ENCODE measurements around the gene DEDD. TPM values are rescaled to one million over a fixed set of nuclear protein-coding genes. Genes with fewer than 3 reads are reported as not detected.

DEDD gene
- polyA plus RNA-seq, 1 experiment: 34.9 TPM

DNA sequence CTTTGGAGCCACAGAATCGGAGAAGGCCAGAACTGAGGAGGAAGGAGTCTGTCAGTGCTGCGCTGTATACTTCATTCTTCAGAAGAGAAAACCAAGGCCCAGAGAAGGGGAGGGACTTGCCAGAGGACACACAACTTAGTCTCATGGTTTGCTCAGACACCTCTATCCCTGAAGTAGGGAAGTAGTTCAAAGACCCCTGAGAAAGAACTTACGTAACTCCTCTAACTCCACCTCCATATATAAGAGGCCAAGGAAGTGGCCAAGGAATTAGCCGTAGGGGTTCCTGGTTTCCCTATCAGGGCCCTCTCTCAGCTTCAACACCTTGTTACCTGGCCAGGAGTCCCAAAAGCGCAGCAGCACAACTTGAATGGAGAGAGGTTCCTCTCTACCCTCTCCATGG, 42.5 kb downstream of the DEDD start:
- no peak for DNase-seq (ENCODE audit: low read depth, low spot score)
- H3K27ac ChIP-seq (ENCODE audit: low read depth, low read length): no peak overlapping the region
- H3K4me3 ChIP-seq (ENCODE audit: low read depth, low read length): no peak overlapping the region
- ChIA-PET POLR2A (interaction anchor here (1.9 kb wide), 1 partner anchor 45 kb away, joined by 7 read pairs; the partner anchor contains the start of gene USF1), CTCF (no interaction called here)
- no peaks in the 10 kb centered on the region for H3K9me3 ChIP-seq (ENCODE audit: control insufficient read depth, insufficient read depth, low read length)
- H3K27me3 ChIP-seq (ENCODE audit: control insufficient read depth, insufficient read depth, low read length): no peaks in the 10 kb centered on the region
- TF ChIP-seq, protein P1, sequence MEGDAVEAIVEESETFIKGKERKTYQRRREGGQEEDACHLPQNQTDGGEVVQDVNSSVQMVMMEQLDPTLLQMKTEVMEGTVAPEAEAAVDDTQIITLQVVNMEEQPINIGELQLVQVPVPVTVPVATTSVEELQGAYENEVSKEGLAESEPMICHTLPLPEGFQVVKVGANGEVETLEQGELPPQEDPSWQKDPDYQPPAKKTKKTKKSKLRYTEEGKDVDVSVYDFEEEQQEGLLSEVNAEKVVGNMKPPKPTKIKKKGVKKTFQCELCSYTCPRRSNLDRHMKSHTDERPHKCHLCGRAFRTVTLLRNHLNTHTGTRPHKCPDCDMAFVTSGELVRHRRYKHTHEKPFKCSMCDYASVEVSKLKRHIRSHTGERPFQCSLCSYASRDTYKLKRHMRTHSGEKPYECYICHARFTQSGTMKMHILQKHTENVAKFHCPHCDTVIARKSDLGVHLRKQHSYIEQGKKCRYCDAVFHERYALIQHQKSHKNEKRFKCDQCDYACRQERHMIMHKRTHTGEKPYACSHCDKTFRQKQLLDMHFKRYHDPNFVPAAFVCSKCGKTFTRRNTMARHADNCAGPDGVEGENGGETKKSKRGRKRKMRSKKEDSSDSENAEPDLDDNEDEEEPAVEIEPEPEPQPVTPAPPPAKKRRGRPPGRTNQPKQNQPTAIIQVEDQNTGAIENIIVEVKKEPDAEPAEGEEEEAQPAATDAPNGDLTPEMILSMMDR (IDR thresholded peaks at IDR 0.05; ENCODE audit: low read depth, low read length): no peak

DNA sequence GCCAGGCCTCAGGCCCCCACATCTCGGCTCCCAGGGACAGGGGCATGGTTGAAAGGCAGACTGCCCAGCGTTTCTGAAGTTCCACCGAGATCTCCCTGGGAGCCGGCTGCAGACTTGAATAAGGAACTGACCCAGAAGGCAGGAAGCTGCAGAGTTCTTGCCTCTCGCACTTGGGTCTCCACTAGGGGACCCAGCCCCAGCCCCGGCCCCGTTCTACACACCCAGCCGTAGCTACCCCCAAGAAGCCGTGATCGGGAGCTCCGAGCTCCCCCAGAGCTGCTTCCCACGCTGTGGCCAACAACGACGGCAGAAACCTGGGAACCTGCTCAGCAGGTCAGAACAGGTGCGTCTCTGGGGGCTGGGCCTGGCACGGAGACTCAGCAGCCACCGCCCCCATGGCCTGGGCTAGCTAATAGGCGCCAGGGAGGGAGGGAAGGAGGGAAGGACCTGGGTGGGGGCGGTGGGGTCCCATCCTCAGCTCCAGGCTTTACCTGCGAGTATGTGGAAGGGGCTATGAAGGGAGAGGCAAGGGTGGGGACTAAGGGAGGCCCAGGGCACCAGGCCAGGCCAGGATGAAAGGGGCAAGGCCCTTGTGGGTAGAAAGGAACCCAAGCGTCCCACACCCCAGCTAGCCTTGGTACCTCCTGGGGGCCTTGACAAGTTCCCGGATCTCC, 43.1 kb downstream of the DEDD start, which contains the start of gene NECTIN4:
TSS of gene NECTIN4 (minus strand) at position 308 of the 674 bp plus-strand sequence. CDS start at position 46, 262 bp downstream.
- no peak for DNase-seq (ENCODE audit: low read depth, low spot score)
- POLR2A ChIA-PET: interaction anchor here (0.6 to 1.9 kb wide), 3 partner anchors 8 to 44 kb away, joined by 3 to 7 read pairs (median 3); partner anchors contain the start of gene USF1
- TF ChIP-seq, protein P1 (IDR thresholded peaks at IDR 0.05; ENCODE audit: low read depth, low read length): no peak
- Histone ChIP-seq H3K9me3 (ENCODE audit: control insufficient read depth, insufficient read depth, low read length) (no peaks in the 10 kb centered on the region), H3K27ac (ENCODE audit: low read depth, low read length) (no peak within 1 kb of the TSS), H3K4me3 (ENCODE audit: low read depth, low read length) (no peak within 1 kb of the TSS), H3K27me3 (ENCODE audit: control insufficient read depth, insufficient read depth, low read length) (no peaks in the 10 kb centered on the region)
- CTCF ChIA-PET: interaction anchor here (1.2 to 1.8 kb wide), 2 partner anchors 7 to 99 kb away, joined by 4 to 5 read pairs; no protein-coding TSS in a partner anchor

DNA sequence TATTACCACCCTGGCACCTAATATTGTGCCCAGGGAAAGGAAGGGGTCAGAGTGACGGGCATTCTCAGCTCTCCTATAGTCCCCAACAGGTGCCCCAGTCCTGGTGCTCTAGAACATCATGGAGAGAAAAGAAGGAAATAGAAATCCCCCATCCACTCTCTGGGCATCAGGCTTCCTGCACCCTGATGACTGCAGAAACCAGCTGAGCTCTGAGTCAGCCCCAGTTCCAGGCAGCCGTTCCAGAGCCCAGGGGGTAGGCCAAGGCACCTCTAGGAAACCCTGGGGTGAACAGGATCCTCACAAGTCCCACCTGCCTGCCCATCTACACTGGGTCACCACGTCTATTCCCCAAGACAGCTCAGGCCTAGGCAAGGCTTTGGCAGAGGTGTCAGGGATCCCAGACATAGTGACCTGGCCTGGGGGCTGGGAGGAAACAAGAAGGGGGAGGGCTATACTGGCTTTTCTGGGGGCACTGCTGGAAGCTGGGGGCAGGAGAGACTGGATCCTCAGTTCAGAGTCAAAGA, 43.8 kb downstream of the DEDD start:
- Histone ChIP-seq H3K4me3 (ENCODE audit: low read depth, low read length) (no peak overlapping the region), H3K9me3 (ENCODE audit: control insufficient read depth, insufficient read depth, low read length) (no peaks in the 10 kb centered on the region), H3K27me3 (ENCODE audit: control insufficient read depth, insufficient read depth, low read length) (no peaks in the 10 kb centered on the region), H3K27ac (ENCODE audit: low read depth, low read length) (no peak overlapping the region)
- ChIA-PET CTCF (interaction anchor here (1.1 to 1.8 kb wide), 3 partner anchors 8 to 98 kb away, joined by 4 to 5 read pairs (median 4); no protein-coding TSS in a partner anchor), POLR2A (interaction anchor here (0.6 to 1.9 kb wide), 4 partner anchors 9 to 98 kb away, joined by 3 to 7 read pairs (median 4); partner anchors contain the start of gene USF1)
- TF ChIP-seq, protein P1 (IDR thresholded peaks at IDR 0.05; ENCODE audit: low read depth, low read length): no peak
- no peak for DNase-seq (ENCODE audit: low read depth, low spot score)

DNA sequence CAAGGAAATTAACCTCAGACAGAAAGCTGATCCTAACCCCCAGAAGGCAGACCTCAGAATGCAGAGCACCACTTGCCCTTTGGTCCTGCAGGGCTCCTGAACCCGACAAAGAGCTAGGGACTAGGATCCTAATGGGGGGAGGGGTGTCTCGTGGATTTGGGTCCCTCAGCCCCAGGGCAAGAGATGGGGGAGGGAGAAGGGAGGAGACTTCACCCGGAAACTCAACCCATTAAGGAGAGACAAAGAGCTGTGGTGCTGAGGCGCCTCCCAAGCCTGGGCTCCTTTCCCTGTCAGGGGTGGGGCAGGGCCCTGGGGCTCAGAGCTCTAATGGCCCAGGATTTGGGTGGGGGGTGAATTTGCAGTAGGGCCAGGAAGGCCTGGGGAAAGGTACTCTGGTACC, 46.0 kb downstream of the DEDD start:
- Histone ChIP-seq H3K9me3 (ENCODE audit: control insufficient read depth, insufficient read depth, low read length) (no peaks in the 10 kb centered on the region), H3K4me3 (ENCODE audit: low read depth, low read length) (no peak overlapping the region), H3K27me3 (ENCODE audit: control insufficient read depth, insufficient read depth, low read length) (no peaks in the 10 kb centered on the region), H3K27ac (ENCODE audit: low read depth, low read length) (no peak overlapping the region)
- no peak for DNase-seq (ENCODE audit: low read depth, low spot score)
- ChIA-PET CTCF (interaction anchor here (0.9 to 3.6 kb wide), 5 partner anchors 11 to 89 kb away, joined by 3 to 12 read pairs (median 3); no protein-coding TSS in a partner anchor), POLR2A (no interaction called here)
- TF ChIP-seq, protein P1 (IDR thresholded peaks at IDR 0.05; ENCODE audit: low read depth, low read length): no peak

DNA sequence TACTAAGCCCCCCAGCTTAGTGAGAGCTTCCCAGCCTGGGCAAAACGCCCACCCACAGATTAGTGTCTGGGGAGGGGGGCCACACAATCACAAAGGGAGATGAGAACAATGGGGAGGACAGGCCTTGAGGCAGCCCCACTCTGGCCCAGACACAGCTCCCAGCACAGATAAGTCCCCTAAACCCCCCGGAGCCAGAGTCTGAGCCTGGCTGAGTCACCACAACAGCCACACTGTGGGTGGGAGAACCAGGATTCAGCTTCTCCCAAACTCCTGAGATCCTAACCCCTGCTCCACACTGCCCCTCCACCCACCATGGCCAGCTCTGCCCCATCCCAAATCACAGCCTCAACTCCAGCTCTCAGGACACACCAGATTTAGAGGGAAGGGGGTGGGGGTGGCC, 47.3 kb downstream of the DEDD start:
- TF ChIP-seq, protein P1 (IDR thresholded peaks at IDR 0.05; ENCODE audit: low read depth, low read length): no peak
- Histone ChIP-seq H3K9me3 (ENCODE audit: control insufficient read depth, insufficient read depth, low read length) (no peaks in the 10 kb centered on the region), H3K27me3 (ENCODE audit: control insufficient read depth, insufficient read depth, low read length) (no peaks in the 10 kb centered on the region), H3K4me3 (ENCODE audit: low read depth, low read length) (no peak overlapping the region), H3K27ac (ENCODE audit: low read depth, low read length) (no peak overlapping the region)
- DNase-seq (ENCODE audit: low read depth, low spot score): no peak
- ChIA-PET CTCF (interaction anchor here (0.5 to 3.6 kb wide), 5 partner anchors 12 to 141 kb away, joined by 3 to 16 read pairs (median 5); partner anchors contain the start of genes KLHDC9 and TOMM40L), POLR2A (interaction anchor here (0.5 to 1.7 kb wide), 3 partner anchors 39 to 825 kb away, joined by 3 to 7 read pairs (median 3); partner anchors contain the start of gene USF1)

All from AG04450 (cell line).